GM10266 (cell line): Measurements from ENCODE around the gene PSD.

Source experiments
- DNase-seq: peaks from one replicate; pipeline ENCODE4 v3.0.0; 2012; ENCODE audit errors: extremely low spot score
- CTCF ChIP-seq: IDR thresholded peaks from 2 replicates; pipeline ENCODE4 v1.5.1; 2012; ENCODE audit warnings: mild to moderate bottlenecking, low read depth; ENCODE audit not compliant: control insufficient read depth, insufficient read depth; ENCODE audit errors: missing control alignments

Gene PSD

GRCh38 chr10:102418622-102419268 is at the start of gene PSD:
PSD (minus strand) TSS chr10:102418785; CDS start chr10:102417038, 1,747 bp downstream.
- DNase-seq, result no peak
- TF ChIP-seq CTCF, result no peak

DNA sequence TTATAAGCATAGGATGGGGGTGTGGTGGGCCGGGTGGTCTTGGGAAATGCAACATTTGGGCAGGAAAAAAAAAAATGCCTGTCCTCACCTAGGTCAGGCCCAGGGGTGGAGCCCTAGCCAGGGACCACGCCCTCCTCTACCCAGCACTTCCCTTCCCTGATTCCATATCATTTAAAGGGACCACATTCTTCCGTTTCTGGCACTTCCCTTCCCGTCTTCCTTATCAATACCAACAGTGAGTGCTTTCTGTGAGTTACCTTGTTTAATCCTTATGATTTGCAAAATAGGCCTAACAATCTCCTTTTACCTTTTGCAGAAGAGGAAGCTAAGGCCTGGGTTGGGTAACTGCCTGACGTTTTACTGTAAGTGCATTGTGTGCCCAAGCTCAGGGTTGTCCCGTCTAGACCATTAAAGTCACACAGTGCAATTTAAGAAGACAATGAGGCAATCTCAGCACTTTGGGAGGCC is 49.4 kb upstream of the PSD start:
- no peak for DNase-seq
- TF ChIP-seq CTCF, result no peak

- no peak for TF ChIP-seq CTCF
- DNase-seq, result no peak
Measured at GRCh38 chr10:102467318-102467717, 48.7 kb upstream of the PSD start.

DNA sequence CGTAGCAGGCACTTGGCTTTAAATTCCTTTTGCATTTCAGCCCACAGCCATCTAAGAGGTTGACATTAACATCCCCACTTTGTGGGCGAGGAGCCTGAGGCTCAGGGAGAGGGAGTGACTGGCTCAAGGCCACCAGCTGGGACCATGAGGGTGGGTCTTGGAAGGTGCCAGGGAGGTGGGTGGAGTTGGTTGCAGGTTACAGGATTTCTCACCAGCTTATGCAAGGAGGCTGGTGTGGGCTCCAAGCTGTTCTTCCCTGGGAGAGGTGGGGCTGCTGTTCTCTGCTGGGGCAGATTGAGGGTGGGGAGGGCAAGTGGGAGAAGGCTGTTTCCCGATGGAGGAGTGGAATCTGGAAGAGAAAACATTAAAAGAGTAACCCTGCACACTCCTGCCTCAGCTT is 46.9 kb upstream of the PSD start:
- DNase-seq, result no peak
- TF ChIP-seq CTCF, result no peak

DNA sequence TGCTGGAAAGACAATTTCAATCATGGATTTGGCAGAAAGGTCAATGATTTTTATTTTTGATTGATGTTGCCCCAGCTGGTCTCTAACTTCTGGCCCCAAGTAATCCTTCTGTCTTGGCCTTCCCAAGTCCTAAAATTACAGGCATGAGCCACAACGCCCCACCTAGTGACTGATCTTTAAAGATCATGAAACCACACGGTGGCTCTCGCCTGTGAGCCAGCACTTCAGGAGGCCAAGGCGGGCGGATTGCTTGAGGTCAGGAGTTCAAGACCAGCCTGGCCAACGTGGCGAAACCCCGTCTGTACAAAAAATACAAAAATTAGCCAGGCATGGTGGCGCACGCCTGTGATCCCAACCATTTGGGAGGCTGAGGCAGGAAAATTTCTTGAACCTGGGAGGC is 45.4 kb upstream of the PSD start:
- DNase-seq, result no peak

DNA sequence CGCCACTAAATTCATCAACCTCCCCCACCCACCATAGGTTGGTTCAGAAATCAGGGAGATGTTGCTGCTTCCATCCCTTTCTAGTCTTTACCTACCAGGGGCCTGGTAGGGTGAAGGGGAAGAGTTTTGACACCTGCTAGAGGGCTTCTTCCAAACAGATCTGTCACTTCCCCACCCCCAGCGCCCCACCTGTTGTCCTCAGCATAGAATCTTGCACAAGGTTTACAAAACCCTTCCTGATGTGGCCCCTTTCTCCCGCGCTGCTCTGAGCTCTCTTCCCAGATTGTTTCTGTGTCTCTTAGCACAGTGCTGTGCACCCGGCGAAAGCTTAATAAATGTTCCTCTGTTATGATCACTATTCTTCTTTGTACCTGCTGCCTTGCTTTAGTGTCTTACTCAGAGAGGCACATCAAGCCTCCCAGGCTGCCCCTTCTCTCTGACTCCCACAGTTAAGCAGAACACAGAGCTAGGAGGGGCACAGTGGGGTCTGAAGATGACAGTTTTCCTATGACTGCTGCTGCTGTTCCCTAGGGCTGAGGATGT is 44.0 kb upstream of the PSD start:
- DNase-seq, result no peak

More for the DNA sequence above, 45.4 kb upstream of the PSD start:
- no peak for TF ChIP-seq CTCF

More for the DNA sequence above, 44.0 kb upstream of the PSD start:
- no peak for TF ChIP-seq CTCF
